ENCODE data around the gene APOA4. TPM values are rescaled to one million over a fixed set of nuclear protein-coding genes. Genes with fewer than 3 reads are reported as not detected.
"Not testable (repeated sequence)": the region's sequence is repeated elsewhere in the genome, so short reads cannot be mapped to it uniquely, and the experiment has no call there.

APOA4 gene
- polyA plus RNA-seq, 1 of the 3 experiments (the other 2 are of a cell fraction): not detected

GRCh38 chr11:116834535-116835041 lies 11.5 kb upstream of the APOA4 start:
- H3K4me2 ChIP-seq; DNase-seq; H3F3A ChIP-seq (replicated peaks; ENCODE audit: insufficient read depth); H3K4me3 ChIP-seq (ENCODE audit: low read depth in 2 of 2, low read length in 1 of 2); H3K9me2 ChIP-seq; H2AFZ ChIP-seq (ENCODE audit: low read depth); H3K27me3 ChIP-seq (ENCODE audit: insufficient read depth); POLR2A ChIA-PET; H3K9ac ChIP-seq; H4K20me1 ChIP-seq (ENCODE audit: insufficient read depth); H3K79me2 ChIP-seq (ENCODE audit: insufficient read depth); H3K9me3 ChIP-seq; H3K36me3 ChIP-seq (replicated peaks in 1 of 2; ENCODE audit: control insufficient read depth in 1 of 2, insufficient read depth in 2 of 2, low read length in 1 of 2); H3K27ac ChIP-seq (ENCODE audit: low read depth in 2 of 2, low read length in 1 of 2): not testable (repeated sequence)
- WGBS (ENCODE audit: low lambda C conversion rate): 82% methylated on average over 13 of the region's 13 CpGs
- peaks cover 0 to 16% of the 10 kb centered on the region in 2 experiments; a peak in 1 of 4 replicates for H3K4me1 ChIP-seq (ENCODE audit: control insufficient read depth in 1 of 2, insufficient read depth in 2 of 2, low read depth in 1 of 2, low read length in 1 of 2)
- CTCF ChIA-PET: interaction anchor here (1.3 to 2.0 kb wide), 5 partner anchors 11 to 272 kb away, joined by 3 to 7 read pairs (median 4); no protein-coding TSS in a partner anchor

- Histone ChIP-seq H3F3A (replicated peaks; ENCODE audit: insufficient read depth) (no peaks in the 10 kb centered on the region), H3K4me1 (ENCODE audit: control insufficient read depth in 1 of 2, insufficient read depth in 2 of 2, low read depth in 1 of 2, low read length in 1 of 2) (peaks cover 0 to 22% of the 10 kb centered on the region in 2 experiments; a peak in 1 of 4 replicates), H2AFZ (ENCODE audit: low read depth) (no peak overlapping the region), H3K27ac (ENCODE audit: low read depth in 2 of 2, low read length in 1 of 2) (no peak overlapping the region), H3K9me3 (no peaks in the 10 kb centered on the region), H3K36me3 (replicated peaks in 1 of 2; ENCODE audit: control insufficient read depth in 1 of 2, insufficient read depth in 2 of 2, low read length in 1 of 2) (no peaks in the 10 kb centered on the region), H3K4me3 (ENCODE audit: low read depth in 2 of 2, low read length in 1 of 2) (no peak overlapping the region), H3K9me2 (no peaks in the 10 kb centered on the region), H3K27me3 (ENCODE audit: insufficient read depth) (no peaks in the 10 kb centered on the region), H4K20me1 (ENCODE audit: insufficient read depth) (no peaks in the 10 kb centered on the region), H3K4me2 (no peak overlapping the region), H3K9ac (no peak overlapping the region), H3K79me2 (ENCODE audit: insufficient read depth) (no peaks in the 10 kb centered on the region)
- TF ChIP-seq REST (IDR thresholded peaks at IDR 0.05; ENCODE audit: low read depth, low read length) (no peak), SMC3 (IDR thresholded peaks at IDR 0.05; ENCODE audit: low read depth, low read length) (no peak), GABPA (IDR thresholded peaks at IDR 0.05; ENCODE audit: low read depth) (no peak), RAD21 (IDR thresholded peaks at IDR 0.05; ENCODE audit: low read length) (no peak), EZH2phosphoT487 (IDR thresholded peaks at IDR 0.05; ENCODE audit: borderline replicate concordance, low read depth) (no peak), TCF12 (IDR thresholded peaks at IDR 0.05) (no peak), FOSL2 (IDR thresholded peaks at IDR 0.05; ENCODE audit: borderline replicate concordance, low read depth) (no peak), CHD2 (IDR thresholded peaks at IDR 0.05; ENCODE audit: low read length, partially characterized antibody) (no peak), JUND (IDR thresholded peaks at IDR 0.05) (no peak), ELF1 (IDR thresholded peaks at IDR 0.05) (no peak)
- DNase-seq: no peak
- 88% methylated on average over 14 of the region's 14 CpGs for WGBS (ENCODE audit: low lambda C conversion rate)
- ChIA-PET POLR2A (no interaction called here), CTCF (interaction anchor here (1.5 to 2.0 kb wide), 3 partner anchors 12 to 272 kb away, joined by 4 to 11 read pairs (median 6); partner anchors contain the start of gene APOA5)
These were observed 10.9 kb upstream of the APOA4 start for GRCh38 chr11:116833816-116834534.

Data from SK-N-SH (cell line).